GM21381 (cell line): Measurements from ENCODE around the gene SIRT4.
"Not testable (repeated sequence)": the region's sequence is repeated elsewhere in the genome, so short reads cannot be mapped to it uniquely, and the experiment has no call there.

Source experiments
- ATAC-seq: cut with Tn5 transposase; IDR thresholded peaks from one replicate; pipeline ENCODE4 v1.9.1; 2021; ENCODE audit warnings: mild to moderate bottlenecking, moderate library complexity; ENCODE audit not compliant: unreplicated experiment

SIRT4 gene, protein sequence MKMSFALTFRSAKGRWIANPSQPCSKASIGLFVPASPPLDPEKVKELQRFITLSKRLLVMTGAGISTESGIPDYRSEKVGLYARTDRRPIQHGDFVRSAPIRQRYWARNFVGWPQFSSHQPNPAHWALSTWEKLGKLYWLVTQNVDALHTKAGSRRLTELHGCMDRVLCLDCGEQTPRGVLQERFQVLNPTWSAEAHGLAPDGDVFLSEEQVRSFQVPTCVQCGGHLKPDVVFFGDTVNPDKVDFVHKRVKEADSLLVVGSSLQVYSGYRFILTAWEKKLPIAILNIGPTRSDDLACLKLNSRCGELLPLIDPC

DNA sequence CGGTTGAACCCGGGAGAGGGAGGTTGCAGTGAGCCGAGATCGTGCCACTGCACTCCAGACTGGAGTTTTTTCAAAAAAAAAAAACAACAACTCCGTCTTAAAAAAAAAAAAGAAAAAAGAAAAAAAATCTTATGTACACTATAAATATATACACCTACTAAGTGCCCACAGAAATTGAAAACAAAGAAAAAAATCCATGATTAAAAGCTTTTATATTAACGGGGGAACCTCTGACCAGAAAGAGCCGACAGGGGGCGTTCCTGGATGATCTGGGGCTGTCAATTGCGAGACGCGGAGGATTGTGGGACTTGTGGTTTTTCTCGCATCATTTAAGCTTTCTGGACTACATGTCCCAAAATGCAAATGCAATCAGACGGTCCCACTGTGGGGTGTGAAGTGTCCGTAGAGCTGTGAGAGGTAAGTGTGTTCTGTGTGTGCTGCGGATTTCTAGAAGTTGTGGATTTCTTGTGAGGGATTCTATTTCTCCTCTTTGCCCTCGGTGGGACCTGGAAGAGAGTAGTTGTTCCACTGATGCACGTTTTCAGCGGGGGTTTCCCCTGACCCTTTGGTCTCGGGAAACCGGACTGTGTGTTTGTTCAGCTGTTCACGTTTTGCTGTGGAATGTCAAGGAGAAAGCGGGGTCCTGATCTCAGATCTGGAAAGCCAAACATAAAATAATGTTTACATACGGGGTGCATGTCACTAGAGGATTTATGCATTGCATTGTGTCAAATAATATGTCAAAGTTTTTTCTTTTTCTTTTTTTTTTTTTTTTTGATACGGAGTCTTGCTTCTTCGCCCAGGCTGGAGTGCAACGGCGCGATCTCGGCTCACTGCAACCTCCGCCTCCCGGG is at the start of gene SIRT4:
SIRT4 (plus strand) TSS at position 360 of the 854 bp plus-strand sequence. CDS start 1,241 bp downstream, outside the sequence.
- ATAC-seq = peak; percentile 98

DNA sequence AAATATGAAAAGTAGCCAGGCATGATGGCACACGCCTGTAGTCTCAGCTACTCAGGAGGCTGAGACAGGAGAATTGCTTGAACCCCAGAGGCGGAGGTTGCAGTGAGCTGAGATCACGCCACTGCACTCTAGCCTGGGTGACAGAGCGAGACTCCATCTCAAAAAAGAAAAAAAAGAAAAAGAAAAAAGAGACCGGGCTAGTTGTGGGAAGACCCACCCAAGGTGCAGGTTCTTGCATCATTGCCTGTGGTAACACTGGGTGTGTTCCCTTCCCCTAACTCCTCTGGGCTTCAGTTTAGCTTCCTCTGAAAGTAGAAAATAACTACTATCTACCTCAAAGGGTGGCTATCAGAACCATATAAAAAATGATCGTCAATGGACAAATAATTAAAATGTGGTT is 48.8 kb upstream of the SIRT4 start:
- ATAC-seq = not testable (repeated sequence)

DNA sequence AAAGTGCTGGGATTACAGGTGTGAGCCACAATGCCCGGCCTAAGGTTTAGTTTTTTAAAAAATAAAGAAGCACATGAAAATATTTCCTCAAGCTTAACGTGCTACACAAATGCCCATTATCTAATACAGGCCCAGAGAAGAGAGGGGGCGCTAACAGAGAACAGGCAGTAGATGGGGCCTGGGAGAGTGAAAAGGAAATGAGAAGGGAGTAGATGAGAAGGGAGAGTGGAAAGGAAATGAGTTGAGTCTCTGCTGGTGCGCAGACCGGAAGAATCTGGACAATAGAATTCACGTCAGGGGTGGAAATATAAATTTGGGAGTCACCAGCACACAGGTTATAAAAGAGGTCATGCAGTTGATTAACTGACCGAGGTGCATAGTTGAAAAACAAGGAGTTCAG is 47.3 kb upstream of the SIRT4 start:
- ATAC-seq = no peak

DNA sequence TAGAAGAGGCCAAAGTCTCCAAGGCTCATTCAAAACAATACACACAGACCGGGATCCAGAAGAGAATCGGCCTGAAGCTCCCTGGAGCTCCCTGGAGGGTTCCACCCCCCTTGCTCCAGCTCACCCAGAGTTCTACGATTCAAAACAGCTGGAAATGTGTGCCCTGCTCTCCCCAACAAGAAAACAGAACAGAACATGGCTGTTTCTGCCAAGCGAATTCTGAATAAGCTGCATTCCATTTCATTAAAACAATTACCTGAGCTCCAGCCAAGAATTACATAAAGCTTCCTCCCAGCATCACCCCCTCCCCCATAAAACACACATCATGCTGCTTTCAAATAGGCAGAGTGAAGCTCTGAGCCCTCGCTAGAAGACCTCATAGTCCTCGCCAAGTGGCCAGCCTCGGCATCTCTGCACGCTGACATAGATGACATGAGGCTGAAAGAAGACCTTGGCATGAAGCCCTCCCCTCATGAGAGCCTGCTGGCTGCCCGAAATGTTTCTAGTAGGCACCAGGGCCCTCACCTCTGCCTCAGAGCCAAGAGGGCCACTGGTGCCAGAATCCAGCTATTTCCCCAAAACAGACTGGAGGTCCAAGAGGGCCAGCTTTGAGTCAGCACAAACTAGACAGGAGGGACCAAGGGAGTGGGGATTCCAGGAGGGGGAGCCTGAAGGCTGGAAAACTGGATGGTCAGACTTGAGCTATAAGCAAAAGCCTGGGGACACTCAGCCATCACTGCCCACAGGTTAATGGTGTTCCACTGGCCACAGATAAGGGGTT is 44.9 kb upstream of the SIRT4 start:
- ATAC-seq = no peak

DNA sequence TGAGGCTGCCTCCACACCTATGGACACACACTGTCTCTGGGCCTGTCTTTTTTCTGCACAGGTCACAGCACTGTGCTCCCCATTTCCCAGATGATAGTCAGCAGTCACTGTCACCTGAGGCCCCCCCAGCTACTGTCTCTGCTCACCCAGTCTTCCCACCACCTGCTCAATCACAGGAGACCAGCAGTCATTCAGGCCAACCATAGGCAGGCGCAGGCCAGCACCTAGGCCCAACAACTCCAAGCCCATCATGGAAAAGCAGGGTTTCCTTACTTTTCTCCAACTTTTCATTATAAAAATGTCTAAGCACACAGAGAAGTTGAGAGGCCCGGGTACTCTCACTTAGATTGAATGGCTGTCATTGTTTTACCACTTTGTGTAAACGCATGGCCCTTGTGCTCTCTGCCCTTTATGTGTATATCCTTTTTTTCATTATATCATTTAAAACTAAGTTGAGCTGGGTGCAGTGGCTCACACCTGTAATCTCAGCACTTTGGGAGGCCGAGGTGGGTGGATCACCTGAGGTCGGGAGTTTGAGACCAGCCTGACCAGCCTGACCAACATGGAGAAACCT is 43.7 kb upstream of the SIRT4 start:
- no peak for ATAC-seq

GRCh38 chr12:120259418-120260202 is 42.5 kb upstream of the SIRT4 start:
- no peak for ATAC-seq

DNA sequence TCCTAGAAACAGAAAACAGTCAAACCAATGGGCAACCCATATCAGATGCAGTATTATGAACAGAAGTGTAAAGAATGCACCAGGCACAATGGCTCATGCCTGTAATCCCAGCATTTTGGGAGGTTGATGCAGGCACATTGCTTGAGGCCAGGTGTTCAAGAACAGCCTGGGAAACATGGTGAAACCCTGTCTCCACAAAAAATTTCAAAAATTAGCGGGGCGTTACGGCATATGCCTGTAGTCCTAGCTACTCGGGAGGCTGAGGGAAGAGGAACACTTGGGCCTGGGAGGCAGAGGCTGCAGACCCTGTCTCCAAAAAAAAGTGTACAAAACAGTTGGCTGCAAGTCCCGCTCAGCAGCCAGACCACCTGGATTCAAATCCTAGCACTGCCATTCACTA is 41.5 kb upstream of the SIRT4 start:
- ATAC-seq = no peak

DNA sequence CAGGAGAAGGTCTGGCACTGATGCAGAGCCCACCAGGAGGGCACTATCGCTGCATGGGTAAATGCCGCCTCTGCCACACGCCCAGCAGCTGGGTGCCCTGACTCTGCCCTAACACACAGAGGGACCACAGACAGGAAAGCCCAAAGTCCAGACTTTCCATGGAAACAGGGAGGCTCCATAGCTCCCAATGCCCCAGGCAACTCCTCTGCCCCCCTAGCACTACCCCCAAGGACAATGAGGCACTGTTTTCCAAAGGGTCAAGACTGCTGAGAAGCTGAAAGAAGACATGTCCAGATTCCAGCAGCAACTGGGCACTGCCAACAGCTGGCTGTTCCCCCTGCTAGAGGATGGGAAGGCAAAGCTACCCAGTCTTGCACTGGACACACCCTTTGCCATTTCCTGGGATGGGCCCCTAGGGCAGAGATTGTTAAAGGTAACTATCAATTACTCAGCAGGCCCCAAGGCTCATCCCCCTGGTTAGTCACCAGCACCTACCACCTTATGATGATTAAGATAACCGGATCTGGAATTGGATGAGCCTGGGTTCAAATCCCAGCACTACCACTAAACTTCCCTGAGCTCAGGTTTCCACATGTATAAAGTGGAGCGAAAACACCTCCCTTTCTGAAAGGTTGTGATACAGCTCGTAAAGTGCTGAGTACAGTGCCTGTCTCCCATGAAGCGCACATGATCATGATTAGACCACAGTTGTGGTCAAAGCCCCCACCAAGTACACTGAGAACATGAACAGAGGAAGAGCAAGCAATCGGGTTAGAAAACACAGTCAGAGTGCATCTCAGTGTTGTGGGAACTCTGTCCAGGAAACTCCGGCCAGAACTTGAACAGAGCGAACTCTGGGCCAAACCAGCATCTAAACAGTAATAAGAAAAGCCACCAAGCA is 39.9 kb upstream of the SIRT4 start:
- ATAC-seq = no peak

- no peak for ATAC-seq
These were observed 39.0 kb upstream of the SIRT4 start for GRCh38 chr12:120262852-120263747.

GRCh38 chr12:120263748-120264085 is 38.4 kb upstream of the SIRT4 start:
- no peak for ATAC-seq

GRCh38 chr12:120264086-120264903 is 37.8 kb upstream of the SIRT4 start:
- no peak for ATAC-seq

- ATAC-seq = peak; percentile 25
These were observed 37.1 kb upstream of the SIRT4 start for GRCh38 chr12:120264904-120265472.

- ATAC-seq = peak; percentile 78
These were observed 36.5 kb upstream of the SIRT4 start, which contains the start of gene PXN for GRCh38 chr12:120265473-120266179. Gene PXN (minus strand): TSS chr12:120265730. CDS start chr12:120265629, 101 bp downstream.

DNA sequence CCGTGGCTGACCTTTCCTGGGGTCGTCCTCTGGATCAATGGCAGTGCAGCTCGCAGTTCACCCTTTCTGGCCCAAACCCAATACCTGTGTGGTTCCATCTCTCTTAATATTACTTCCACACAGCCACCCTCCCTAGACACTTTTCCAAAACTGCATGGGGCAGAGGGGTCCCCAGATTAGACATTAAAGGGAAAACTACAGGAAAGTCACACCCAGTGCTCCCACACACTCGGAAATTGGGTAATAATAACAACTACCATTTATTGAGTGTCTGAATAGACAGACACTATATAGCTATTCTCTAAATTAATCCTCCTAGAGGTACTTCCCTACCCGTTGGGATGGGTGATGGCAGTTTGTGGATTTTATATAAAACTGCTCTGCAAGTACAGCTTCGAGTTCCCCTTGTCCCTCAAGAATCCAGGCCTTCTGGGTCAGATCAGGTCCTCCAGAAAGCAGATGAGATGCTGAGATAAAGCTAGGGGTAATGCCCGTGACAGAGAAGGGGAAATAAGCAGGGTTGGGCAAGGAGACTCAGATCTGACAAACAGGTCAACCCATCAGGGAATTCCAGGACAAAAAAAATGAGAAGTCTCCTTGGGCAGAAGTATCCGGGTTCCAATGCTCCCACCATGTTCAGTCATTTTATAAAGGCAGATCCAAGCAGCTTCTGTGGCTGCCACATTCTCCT is 35.8 kb upstream of the SIRT4 start:
- ATAC-seq = no peak

DNA sequence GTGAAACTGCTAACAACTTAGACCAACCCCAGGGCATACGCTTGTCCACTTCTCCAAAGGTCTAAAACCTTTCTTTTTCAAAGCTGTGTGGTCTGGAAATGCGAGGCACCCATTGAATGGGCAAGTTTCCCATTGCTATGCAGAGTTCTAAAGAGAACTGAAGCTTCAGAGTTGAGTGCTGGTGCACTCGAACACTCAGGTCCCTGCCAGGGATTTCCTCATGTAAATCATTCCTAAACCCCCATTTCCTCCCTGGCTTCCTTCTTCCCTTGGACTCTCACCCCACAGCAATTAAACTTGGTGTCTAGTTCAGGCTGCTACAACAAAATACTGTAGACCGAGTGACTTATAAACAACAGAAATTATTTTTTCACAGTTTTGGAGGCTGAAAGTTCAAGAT is 34.4 kb upstream of the SIRT4 start:
- ATAC-seq = no peak

DNA sequence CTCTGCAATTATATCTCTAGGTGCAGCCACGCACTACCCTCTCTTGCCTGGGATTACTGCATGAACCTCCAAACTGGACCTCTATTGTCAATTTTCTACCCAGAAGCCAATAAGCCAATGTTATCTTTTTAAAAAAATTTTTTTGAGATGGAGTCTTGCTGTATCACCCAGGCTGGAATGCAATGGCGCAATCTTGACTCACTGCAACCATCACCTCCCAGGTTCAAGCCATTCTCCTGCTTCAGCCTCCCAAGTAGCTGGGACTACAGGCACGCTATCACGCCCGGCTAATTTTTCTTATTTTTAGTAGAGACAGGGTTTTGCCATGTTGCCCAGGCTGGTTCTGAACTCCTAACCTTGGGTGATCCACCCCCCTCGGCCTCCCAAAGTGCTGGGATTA is 25.4 kb upstream of the SIRT4 start:
- no peak for ATAC-seq
